HEK293 (cell line): ENCODE measurements around the gene CCND1.
A peak's percentile ranks its signal among the peaks of the same experiment; 100 is the strongest.

Source experiments
- CTCF ChIA-PET: fragments of 350-600 bp; formaldehyde crosslinking; extraction: SDS; loops from one replicate; lab custom pipeline; 2021; ENCODE audit warnings: antibody characterized with exemption; lab: Yijun Ruan, JAX
- POLR2A ChIA-PET: fragments of 300-600 bp; formaldehyde crosslinking; extraction: SDS; loops from one replicate; lab custom pipeline; 2020; ENCODE audit warnings: antibody characterized with exemption, inconsistent platforms; lab: Yijun Ruan, JAX
- H3K27ac ChIP-seq: fragments of 200-500 bp; sonication (Bioruptor generic); 2 replicates; pipeline ENCODE4 v1.5.1; 2014; ENCODE audit warnings: low read depth, low read length, control low read depth, inconsistent platforms; ENCODE audit errors: extremely low read depth
- H3K36me3 ChIP-seq, 2 experiments: fragments of 200-500 bp in 1 of 2; sonication (Bioruptor generic) in 1 of 2; 1 replicate in 1 of 2; 2 replicates in 1 of 2; pipeline ENCODE4 v1.5.1; 2014 to 2017; ENCODE audit warnings: inconsistent platforms in 2 of 2, low read length in 2 of 2; ENCODE audit not compliant: control insufficient read depth in 2 of 2, insufficient read depth in 1 of 2
- H3K4me1 ChIP-seq: fragments of 200-500 bp; sonication (Bioruptor generic); 2 replicates; pipeline ENCODE4 v1.5.1; 2014; ENCODE audit warnings: mild to moderate bottlenecking, low read length, inconsistent platforms; ENCODE audit not compliant: control insufficient read depth, insufficient read depth
- H3K4me3 ChIP-seq: 2 replicates; pipeline ENCODE4 v1.5.1; 2011; ENCODE audit warnings: low read depth, mild to moderate bottlenecking, control low read depth, low read length, moderate library complexity
- H3K9me3 ChIP-seq: fragments of 200-500 bp; sonication (Bioruptor generic); 2 replicates; pipeline ENCODE4 v1.5.1; 2014; ENCODE audit warnings: low read depth, low read length, inconsistent platforms; ENCODE audit not compliant: control insufficient read depth, insufficient read depth
- EGR2 ChIP-seq: fragments of 450-650 bp; formaldehyde crosslinking; IDR thresholded peaks from 2 replicates; pipeline ENCODE4 v1.5.1; 2016; ENCODE audit warnings: low read depth, missing biosample characterization, missing genetic modification characterization
- FEZF1 ChIP-seq: fragments of 450-650 bp; formaldehyde crosslinking; IDR thresholded peaks from 2 replicates; pipeline ENCODE4 v1.5.1; 2016; ENCODE audit warnings: missing biosample characterization, missing genetic modification characterization
- GFI1B ChIP-seq: fragments of 450-650 bp; formaldehyde crosslinking; IDR thresholded peaks from 2 replicates; pipeline ENCODE4 v1.5.1; 2016; ENCODE audit warnings: missing biosample characterization, missing genetic modification characterization
- KLF9 ChIP-seq: fragments of 450-650 bp; formaldehyde crosslinking; IDR thresholded peaks from 2 replicates; pipeline ENCODE4 v1.5.1; 2016; ENCODE audit warnings: missing biosample characterization, missing genetic modification characterization, low read depth
- MYNN ChIP-seq: fragments of 450-650 bp; formaldehyde crosslinking; IDR thresholded peaks from 2 replicates; pipeline ENCODE4 v1.5.1; 2016; ENCODE audit warnings: missing biosample characterization, missing genetic modification characterization, borderline replicate concordance
- MZF1 ChIP-seq: fragments of 450-650 bp; formaldehyde crosslinking; IDR thresholded peaks from 2 replicates; pipeline ENCODE4 v1.5.1; 2017; ENCODE audit warnings: missing biosample characterization, missing genetic modification characterization, borderline replicate concordance
- REPIN1 ChIP-seq: fragments of 450-650 bp; formaldehyde crosslinking; IDR thresholded peaks from 2 replicates; pipeline ENCODE4 v1.5.1; 2017; ENCODE audit warnings: missing biosample characterization, missing genetic modification characterization, low read depth
- SCRT2 ChIP-seq: fragments of 450-650 bp; formaldehyde crosslinking; IDR thresholded peaks from 2 replicates; pipeline ENCODE4 v1.5.1; 2016; ENCODE audit warnings: missing biosample characterization, missing genetic modification characterization
- TCF7L2 ChIP-seq: IDR thresholded peaks from 2 replicates; pipeline ENCODE4 v1.6.1; 2011; ENCODE audit warnings: low read depth, mild to moderate bottlenecking, inconsistent platforms, low read length, moderate library complexity, borderline replicate concordance
- TRIM28 ChIP-seq: IDR thresholded peaks from 2 replicates; pipeline ENCODE4 v1.6.1; 2011; ENCODE audit warnings: low read length, control low read depth, borderline replicate concordance
- ZNF138 ChIP-seq: fragments of 450-650 bp; formaldehyde crosslinking; IDR thresholded peaks from 2 replicates; pipeline ENCODE4 v1.5.1; 2016; ENCODE audit warnings: missing biosample characterization, missing genetic modification characterization, borderline replicate concordance
- ZNF155 ChIP-seq: fragments of 450-650 bp; formaldehyde crosslinking; IDR thresholded peaks from 2 replicates; pipeline ENCODE4 v1.5.1; 2016; ENCODE audit warnings: missing biosample characterization, missing genetic modification characterization
- ZNF174 ChIP-seq: fragments of 450-650 bp; formaldehyde crosslinking; IDR thresholded peaks from 2 replicates; pipeline ENCODE4 v1.5.0; 2017; ENCODE audit warnings: missing biosample characterization, mild to moderate bottlenecking, missing genetic modification characterization
- ZNF341 ChIP-seq: fragments of 450-650 bp; formaldehyde crosslinking; IDR thresholded peaks from 2 replicates; pipeline ENCODE4; 2016; ENCODE audit warnings: low read depth, missing biosample characterization, missing genetic modification characterization
- ZNF426 ChIP-seq: fragments of 450-650 bp; formaldehyde crosslinking; IDR thresholded peaks from 2 replicates; pipeline ENCODE4 v1.5.1; 2017; ENCODE audit warnings: missing biosample characterization, missing genetic modification characterization, mild to moderate bottlenecking, inconsistent platforms, moderate library complexity
- ZNF555 ChIP-seq: fragments of 450-650 bp; formaldehyde crosslinking; conservative IDR thresholded peaks from 2 replicates; pipeline ENCODE4 v1.5.1; 2017; ENCODE audit warnings: missing biosample characterization, mild to moderate bottlenecking, missing genetic modification characterization, inconsistent platforms
- ZNF561 ChIP-seq: fragments of 450-650 bp; IDR thresholded peaks from 2 replicates; pipeline ENCODE4 v1.5.1; 2018; ENCODE audit warnings: missing biosample characterization, missing genetic modification characterization, borderline replicate concordance
- ZNF658 ChIP-seq: fragments of 450-650 bp; formaldehyde crosslinking; IDR thresholded peaks from 2 replicates; pipeline ENCODE4; 2016; ENCODE audit warnings: missing biosample characterization, missing genetic modification characterization
- ZNF707 ChIP-seq: fragments of 450-650 bp; formaldehyde crosslinking; IDR thresholded peaks from 2 replicates; pipeline ENCODE4 v1.5.1; 2016; ENCODE audit warnings: missing biosample characterization, missing genetic modification characterization
- ZNF777 ChIP-seq: fragments of 450-650 bp; formaldehyde crosslinking; IDR thresholded peaks from 2 replicates; pipeline ENCODE4 v1.5.1; 2017; ENCODE audit warnings: missing biosample characterization, missing genetic modification characterization, borderline replicate concordance
- ZNF791 ChIP-seq: fragments of 450-650 bp; formaldehyde crosslinking; IDR thresholded peaks from 2 replicates; pipeline ENCODE4 v1.5.1; 2016; ENCODE audit warnings: missing biosample characterization, missing genetic modification characterization
- TF ChIP-seq, protein P1 (sequence below): fragments of 450-650 bp; formaldehyde crosslinking; IDR thresholded peaks from 2 replicates; pipeline ENCODE4 v1.5.1; 2017; ENCODE audit warnings: missing biosample characterization, missing genetic modification characterization
- TF ChIP-seq, protein P2 (sequence below): fragments of 450-650 bp; IDR thresholded peaks from 2 replicates; pipeline ENCODE4 v1.5.1; 2018; ENCODE audit warnings: missing biosample characterization, missing genetic modification characterization
- TF ChIP-seq, protein P3 (sequence below): fragments of 450-650 bp; formaldehyde crosslinking; optimal IDR thresholded peaks from 2 replicates; pipeline ENCODE3; 2016; ENCODE audit warnings: missing biosample characterization, mild to moderate bottlenecking, missing genetic modification characterization
- TF ChIP-seq, protein P4 (sequence below): fragments of 450-650 bp; formaldehyde crosslinking; IDR thresholded peaks from 2 replicates; pipeline ENCODE4 v1.5.1; 2016; ENCODE audit warnings: missing biosample characterization, missing genetic modification characterization, low read depth
- TF ChIP-seq, protein P5 (sequence below): fragments of 450-650 bp; formaldehyde crosslinking; IDR thresholded peaks from 2 replicates; pipeline ENCODE4 v1.5.1; 2016; ENCODE audit warnings: missing biosample characterization, missing genetic modification characterization
- TF ChIP-seq, protein P6 (sequence below): fragments of 450-650 bp; formaldehyde crosslinking; IDR thresholded peaks from 2 replicates; pipeline ENCODE4 v1.5.1; 2017; ENCODE audit warnings: missing biosample characterization, missing genetic modification characterization

The CCND1 gene

DNA sequence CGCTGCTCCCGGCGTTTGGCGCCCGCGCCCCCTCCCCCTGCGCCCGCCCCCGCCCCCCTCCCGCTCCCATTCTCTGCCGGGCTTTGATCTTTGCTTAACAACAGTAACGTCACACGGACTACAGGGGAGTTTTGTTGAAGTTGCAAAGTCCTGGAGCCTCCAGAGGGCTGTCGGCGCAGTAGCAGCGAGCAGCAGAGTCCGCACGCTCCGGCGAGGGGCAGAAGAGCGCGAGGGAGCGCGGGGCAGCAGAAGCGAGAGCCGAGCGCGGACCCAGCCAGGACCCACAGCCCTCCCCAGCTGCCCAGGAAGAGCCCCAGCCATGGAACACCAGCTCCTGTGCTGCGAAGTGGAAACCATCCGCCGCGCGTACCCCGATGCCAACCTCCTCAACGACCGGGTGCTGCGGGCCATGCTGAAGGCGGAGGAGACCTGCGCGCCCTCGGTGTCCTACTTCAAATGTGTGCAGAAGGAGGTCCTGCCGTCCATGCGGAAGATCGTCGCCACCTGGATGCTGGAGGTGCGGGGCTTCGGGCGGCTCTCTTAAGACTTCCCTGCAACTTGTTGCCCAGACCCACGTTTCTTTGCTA is at the start of gene CCND1 (continued):
- no peak for TF ChIP-seq KLF9
- TF ChIP-seq ZNF174 (tag by site-specific recombination), result no peak
- TF ChIP-seq, protein P1, sequence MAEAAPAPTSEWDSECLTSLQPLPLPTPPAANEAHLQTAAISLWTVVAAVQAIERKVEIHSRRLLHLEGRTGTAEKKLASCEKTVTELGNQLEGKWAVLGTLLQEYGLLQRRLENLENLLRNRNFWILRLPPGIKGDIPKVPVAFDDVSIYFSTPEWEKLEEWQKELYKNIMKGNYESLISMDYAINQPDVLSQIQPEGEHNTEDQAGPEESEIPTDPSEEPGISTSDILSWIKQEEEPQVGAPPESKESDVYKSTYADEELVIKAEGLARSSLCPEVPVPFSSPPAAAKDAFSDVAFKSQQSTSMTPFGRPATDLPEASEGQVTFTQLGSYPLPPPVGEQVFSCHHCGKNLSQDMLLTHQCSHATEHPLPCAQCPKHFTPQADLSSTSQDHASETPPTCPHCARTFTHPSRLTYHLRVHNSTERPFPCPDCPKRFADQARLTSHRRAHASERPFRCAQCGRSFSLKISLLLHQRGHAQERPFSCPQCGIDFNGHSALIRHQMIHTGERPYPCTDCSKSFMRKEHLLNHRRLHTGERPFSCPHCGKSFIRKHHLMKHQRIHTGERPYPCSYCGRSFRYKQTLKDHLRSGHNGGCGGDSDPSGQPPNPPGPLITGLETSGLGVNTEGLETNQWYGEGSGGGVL (tag by site-specific recombination), result no peak
- TF ChIP-seq TCF7L2, result peak; percentile 93
- TF ChIP-seq ZNF155 (tag by site-specific recombination), result no peak
- no peak for TF ChIP-seq ZNF555
- no peak for TF ChIP-seq MZF1 (tag by site-specific recombination)
- no peak for TF ChIP-seq ZNF561 (tag by site-specific recombination)
- TF ChIP-seq ZNF777 (tag by site-specific recombination), result peak; percentile 59; the same call in 1 of the 2 replicates
- no peak for TF ChIP-seq ZNF138 (tag by site-specific recombination)
- TF ChIP-seq FEZF1, result no peak
- TF ChIP-seq, protein P2, sequence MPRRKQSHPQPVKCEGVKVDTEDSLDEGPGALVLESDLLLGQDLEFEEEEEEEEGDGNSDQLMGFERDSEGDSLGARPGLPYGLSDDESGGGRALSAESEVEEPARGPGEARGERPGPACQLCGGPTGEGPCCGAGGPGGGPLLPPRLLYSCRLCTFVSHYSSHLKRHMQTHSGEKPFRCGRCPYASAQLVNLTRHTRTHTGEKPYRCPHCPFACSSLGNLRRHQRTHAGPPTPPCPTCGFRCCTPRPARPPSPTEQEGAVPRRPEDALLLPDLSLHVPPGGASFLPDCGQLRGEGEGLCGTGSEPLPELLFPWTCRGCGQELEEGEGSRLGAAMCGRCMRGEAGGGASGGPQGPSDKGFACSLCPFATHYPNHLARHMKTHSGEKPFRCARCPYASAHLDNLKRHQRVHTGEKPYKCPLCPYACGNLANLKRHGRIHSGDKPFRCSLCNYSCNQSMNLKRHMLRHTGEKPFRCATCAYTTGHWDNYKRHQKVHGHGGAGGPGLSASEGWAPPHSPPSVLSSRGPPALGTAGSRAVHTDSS (tag by site-specific recombination), result no peak
- no peak for TF ChIP-seq TRIM28
- no peak for TF ChIP-seq GFI1B (tag by site-specific recombination)
- TF ChIP-seq REPIN1, result no peak

DNA sequence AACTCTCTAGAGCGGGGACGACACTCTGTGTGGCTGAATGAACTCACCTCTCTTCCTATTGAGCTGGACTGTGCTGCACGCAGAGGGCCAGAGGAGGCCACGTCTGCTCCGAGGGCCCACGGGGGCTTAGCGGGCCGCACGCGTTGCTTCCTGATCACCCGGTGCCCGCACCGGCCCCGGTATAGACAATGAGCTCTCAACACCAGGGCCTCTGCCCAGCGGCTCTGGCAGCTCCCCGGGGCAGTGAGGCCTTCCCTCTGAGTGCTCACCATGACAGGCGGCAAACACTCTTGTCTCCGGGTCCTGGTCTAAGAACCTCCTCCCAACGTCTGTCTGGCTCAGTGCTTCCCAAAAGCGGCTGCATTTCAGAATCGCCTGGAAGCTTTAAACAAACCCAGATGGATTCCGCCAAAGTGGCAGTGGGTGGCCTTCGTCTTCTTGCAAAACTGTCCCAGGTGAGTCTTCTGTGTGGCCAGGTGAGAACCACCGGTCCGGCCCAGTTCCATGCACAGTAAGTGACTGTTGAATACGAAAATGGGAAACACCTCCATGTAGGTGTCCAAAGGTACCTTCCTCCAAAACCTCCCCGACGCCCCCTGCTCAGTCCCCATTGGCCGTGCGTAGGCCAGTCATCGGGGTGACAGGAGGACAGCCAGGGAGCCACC is 47.8 kb upstream of the CCND1 start:
- H3K27ac ChIP-seq, result no peak overlapping the region
- POLR2A ChIA-PET, result no interaction called here
- CTCF ChIA-PET, result no interaction called here
- H3K4me1 ChIP-seq, result no peaks in the 10 kb centered on the region
- no peaks in the 10 kb centered on the region for H3K9me3 ChIP-seq
- H3K4me3 ChIP-seq, result no peak overlapping the region
- no peaks in the 10 kb centered on the region for H3K36me3 ChIP-seq
- TF ChIP-seq EGR2 (tag by site-specific recombination) (no peak), ZNF707 (tag by site-specific recombination) (no peak), MYNN (no peak), ZNF341 (no peak), ZNF426 (no peak), TCF7L2 (no peak), SCRT2 (tag by site-specific recombination) (no peak), ZNF791 (no peak), ZNF658 (tag by site-specific recombination) (no peak)
- TF ChIP-seq, protein P3, sequence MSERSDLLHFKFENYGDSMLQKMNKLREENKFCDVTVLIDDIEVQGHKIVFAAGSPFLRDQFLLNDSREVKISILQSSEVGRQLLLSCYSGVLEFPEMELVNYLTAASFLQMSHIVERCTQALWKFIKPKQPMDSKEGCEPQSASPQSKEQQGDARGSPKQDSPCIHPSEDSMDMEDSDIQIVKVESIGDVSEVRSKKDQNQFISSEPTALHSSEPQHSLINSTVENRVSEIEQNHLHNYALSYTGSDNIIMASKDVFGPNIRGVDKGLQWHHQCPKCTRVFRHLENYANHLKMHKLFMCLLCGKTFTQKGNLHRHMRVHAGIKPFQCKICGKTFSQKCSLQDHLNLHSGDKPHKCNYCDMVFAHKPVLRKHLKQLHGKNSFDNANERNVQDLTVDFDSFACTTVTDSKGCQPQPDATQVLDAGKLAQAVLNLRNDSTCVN (tag by site-specific recombination), result no peak
- TF ChIP-seq, protein P4, sequence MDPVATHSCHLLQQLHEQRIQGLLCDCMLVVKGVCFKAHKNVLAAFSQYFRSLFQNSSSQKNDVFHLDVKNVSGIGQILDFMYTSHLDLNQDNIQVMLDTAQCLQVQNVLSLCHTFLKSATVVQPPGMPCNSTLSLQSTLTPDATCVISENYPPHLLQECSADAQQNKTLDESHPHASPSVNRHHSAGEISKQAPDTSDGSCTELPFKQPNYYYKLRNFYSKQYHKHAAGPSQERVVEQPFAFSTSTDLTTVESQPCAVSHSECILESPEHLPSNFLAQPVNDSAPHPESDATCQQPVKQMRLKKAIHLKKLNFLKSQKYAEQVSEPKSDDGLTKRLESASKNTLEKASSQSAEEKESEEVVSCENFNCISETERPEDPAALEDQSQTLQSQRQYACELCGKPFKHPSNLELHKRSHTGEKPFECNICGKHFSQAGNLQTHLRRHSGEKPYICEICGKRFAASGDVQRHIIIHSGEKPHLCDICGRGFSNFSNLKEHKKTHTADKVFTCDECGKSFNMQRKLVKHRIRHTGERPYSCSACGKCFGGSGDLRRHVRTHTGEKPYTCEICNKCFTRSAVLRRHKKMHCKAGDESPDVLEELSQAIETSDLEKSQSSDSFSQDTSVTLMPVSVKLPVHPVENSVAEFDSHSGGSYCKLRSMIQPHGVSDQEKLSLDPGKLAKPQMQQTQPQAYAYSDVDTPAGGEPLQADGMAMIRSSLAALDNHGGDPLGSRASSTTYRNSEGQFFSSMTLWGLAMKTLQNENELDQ, result no peak
- TF ChIP-seq, protein P5, sequence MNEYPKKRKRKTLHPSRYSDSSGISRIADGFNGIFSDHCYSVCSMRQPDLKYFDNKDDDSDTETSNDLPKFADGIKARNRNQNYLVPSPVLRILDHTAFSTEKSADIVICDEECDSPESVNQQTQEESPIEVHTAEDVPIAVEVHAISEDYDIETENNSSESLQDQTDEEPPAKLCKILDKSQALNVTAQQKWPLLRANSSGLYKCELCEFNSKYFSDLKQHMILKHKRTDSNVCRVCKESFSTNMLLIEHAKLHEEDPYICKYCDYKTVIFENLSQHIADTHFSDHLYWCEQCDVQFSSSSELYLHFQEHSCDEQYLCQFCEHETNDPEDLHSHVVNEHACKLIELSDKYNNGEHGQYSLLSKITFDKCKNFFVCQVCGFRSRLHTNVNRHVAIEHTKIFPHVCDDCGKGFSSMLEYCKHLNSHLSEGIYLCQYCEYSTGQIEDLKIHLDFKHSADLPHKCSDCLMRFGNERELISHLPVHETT, result no peak
- TF ChIP-seq, protein P6, sequence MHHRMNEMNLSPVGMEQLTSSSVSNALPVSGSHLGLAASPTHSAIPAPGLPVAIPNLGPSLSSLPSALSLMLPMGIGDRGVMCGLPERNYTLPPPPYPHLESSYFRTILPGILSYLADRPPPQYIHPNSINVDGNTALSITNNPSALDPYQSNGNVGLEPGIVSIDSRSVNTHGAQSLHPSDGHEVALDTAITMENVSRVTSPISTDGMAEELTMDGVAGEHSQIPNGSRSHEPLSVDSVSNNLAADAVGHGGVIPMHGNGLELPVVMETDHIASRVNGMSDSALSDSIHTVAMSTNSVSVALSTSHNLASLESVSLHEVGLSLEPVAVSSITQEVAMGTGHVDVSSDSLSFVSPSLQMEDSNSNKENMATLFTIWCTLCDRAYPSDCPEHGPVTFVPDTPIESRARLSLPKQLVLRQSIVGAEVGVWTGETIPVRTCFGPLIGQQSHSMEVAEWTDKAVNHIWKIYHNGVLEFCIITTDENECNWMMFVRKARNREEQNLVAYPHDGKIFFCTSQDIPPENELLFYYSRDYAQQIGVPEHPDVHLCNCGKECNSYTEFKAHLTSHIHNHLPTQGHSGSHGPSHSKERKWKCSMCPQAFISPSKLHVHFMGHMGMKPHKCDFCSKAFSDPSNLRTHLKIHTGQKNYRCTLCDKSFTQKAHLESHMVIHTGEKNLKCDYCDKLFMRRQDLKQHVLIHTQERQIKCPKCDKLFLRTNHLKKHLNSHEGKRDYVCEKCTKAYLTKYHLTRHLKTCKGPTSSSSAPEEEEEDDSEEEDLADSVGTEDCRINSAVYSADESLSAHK (tag by site-specific recombination), result no peak
